GM19240 (cell line): ENCODE results near the gene PHACTR3.
A peak's percentile ranks its signal among the peaks of the same experiment; 100 is the strongest.

Experiments
- DNase-seq: peaks from one replicate; pipeline ENCODE4 v3.0.0; 2011; ENCODE audit warnings: low spot score; ENCODE audit not compliant: insufficient read length

PHACTR3 gene

DNA sequence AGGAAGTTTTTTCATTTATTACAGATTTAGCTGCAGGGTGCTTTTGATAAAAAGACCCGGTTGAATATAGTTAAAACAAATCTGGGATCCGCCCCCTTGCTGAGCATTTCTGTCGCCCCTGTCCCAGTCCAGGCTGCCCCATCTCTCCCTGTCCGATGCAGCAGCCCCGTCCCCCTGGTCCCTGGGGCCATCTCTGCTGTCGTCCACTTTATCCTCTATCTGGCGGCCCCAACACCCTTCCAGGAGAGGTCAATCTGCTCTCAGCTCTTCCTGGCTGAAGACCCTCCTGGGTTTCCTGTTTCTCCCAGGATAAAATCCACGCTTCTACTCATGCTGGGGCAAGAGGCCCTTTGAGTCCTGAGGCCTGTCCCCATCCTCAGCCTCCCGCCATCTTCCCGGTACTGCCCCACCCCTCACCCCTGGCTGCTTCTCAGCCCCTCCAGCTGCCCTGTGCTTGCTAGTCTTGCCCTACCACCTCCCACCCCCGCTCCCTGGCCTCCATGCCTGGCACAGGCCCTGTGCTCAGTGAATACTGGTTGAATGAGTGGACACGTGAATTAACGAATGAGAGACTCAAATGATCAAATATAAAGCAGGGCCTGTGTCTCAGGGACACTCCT is 16.0 kb upstream of the PHACTR3 start:
- DNase-seq: no peak

DNA sequence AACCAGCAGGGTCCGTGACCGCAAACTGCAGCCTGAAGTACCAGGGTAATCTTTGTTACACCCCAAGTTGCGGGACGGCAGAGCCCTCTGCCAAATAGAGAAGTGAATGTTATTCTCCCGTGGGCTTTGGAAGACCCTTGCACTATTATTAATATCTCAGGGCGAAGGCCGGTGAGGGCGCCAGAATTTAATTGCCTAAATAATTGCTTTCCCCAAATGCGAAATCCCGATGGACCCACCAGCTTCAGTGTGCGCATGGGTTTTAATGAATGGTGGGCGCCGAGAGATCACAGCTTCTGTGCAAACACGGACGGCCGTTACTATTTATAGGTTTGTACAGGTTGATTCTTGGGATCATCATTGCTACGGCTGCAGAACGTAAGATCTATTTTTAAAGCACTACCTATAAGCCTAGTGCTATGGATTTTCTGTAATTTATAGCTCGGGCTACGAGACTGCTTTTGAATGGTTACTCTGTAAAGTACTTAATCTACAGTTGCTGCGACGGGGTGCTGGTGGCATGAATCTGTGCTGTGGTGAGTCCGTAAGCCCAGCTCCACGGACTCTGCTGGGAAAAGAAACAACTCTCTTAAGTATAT is 15.2 kb upstream of the PHACTR3 start:
- DNase-seq: no peak

GRCh38 chr20:59591061-59591460 is 13.3 kb upstream of the PHACTR3 start:
- no peak for DNase-seq

DNA sequence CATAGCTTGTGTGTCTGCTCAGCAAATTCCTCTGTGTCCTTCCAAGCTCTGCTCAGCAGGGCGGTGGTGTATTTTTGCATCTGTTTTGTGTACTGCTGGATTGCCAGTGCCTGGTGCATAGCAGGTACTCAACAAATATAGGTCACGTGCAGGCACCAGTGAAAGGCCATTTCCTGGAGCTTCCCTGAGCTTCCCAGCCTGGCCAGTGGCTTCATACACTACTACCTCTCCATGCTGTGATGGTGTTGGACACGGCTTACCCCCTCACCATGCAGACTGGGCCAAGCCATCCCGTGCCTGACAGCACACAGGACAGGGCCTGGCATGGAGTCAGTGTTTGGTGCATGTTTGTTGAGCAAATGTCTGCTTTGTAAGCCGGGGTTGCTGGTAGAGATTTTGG is 7.7 kb upstream of the PHACTR3 start:
- DNase-seq: no peak

DNA sequence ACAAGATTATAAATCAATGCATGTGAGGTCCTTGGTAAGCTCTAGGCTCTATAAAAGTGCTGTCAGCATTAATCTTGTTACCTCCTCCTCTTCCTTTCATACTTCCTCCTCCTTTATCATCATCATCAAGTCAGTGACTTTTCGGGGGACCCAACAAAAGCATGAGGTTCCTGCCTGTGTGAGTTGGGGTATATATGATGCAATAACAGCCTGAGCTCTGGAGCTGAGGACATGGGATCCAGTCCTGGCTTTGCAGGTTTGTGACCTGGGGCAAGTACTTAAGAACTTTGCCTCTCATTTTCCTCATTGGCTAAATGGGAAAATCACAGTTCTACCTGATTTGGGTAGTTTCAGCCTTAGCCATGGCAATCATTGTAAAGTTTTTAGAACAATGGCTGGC is 7.1 kb upstream of the PHACTR3 start:
- DNase-seq: no peak

DNA sequence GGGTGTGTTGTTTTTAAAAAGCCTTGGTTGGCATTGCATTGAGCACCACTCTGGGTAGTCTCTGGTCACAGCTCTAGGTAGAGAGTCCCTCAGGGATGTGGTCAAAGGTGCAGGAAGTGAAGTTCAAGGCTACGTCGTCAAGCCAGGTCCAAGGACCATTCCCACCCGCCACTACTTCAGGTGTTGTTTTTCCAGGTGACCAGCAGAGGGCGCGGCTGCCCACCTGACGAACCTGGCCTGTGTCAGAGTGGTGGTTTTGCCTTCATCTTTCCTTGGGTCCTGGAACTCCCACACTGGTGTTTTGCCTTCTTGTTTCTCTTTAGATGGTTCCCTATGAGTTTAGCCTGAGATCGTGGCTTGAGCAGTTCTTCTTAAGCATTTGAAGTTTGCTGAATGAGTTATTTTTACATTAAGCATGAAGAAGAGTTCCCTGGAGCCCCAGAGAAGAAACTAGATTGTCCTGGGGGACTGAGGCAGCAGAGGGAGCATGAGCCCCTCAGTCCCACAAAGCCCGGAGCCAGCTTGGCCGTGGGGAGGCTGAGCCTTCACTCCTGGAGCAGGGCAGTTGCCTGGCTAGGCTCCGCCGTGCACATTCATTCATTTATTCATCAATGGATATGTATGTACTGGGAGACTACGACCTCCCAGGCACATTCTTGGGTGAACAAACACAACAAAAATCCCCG is 5.6 kb upstream of the PHACTR3 start:
- peak; percentile 80 for DNase-seq

- DNase-seq: no peak
Measured at GRCh38 chr20:59599941-59600340, 4.4 kb upstream of the PHACTR3 start.

- no peak for DNase-seq
Measured at GRCh38 chr20:59600472-59600871, 3.9 kb upstream of the PHACTR3 start.

DNA sequence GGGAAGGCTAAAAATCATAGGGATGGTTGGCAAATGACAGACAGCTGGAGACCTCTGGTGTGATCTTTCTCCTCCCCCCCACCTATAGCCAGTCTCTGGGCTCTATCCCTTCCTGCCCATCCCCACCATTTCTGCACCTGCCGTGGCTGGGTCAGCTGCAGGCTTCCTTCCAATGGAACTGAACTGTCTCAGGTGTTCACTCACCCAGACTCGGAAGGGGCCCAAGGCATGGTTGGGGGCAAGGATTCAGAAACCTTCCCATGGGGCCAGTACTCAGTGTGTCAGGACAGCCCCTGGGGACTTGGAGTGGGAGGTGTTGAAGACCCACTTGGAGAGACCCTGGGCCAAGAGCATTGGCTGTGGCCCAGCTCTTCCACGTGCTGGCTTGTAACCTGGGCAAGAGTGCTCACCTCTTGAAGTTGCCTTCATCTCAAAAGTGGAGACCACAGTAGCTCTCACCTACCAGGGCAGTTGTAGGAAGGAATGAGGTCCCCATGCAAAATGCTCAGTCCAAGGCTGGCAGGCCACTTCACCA is 1.7 kb upstream of the PHACTR3 start:
- no peak for DNase-seq

- DNase-seq: no peak
Measured at GRCh38 chr20:59603176-59603575, 1.2 kb upstream of the PHACTR3 start.

DNA sequence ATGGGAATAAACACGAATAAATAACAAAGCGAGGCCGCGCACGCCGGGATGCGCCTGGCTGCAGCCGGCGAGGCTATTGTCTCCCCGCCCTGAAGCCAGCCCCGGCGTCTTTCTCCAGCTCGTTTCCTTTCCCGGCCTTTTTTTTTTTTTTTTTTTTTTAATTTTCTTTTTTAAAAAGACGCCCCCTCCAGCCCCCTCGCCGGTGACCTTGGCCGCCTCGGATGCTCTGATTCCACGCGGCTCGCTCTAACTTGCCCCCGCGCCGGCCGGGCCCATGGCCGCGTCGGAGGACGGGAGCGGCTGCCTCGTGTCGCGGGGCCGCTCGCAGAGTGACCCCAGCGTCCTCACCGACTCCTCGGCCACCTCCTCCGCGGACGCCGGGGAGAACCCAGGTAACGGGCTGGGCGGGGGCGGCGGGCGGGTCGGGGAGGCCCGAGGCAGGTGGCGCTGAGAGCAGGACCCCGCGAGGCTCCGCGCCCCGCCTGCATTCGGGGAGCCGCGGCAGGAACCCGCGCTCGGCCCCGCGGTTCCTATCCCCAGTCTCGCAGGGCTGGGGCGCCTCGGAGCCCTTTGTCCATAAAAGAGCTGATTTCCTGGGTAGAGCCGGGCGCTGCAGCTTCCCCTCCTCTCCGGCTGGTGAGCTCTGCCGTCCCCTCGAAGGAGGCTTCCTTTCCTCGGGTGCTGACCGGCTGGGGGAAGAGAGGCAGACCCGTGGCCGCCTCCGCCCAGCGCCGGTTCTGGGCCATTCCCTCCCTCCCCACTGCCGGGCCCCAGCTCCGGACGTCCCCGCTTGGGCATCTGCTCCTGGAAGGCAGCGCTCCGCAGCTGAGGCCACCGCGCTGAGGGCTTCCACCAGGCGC is 631 bp downstream of the PHACTR3 start:
- no peak for DNase-seq

DNA sequence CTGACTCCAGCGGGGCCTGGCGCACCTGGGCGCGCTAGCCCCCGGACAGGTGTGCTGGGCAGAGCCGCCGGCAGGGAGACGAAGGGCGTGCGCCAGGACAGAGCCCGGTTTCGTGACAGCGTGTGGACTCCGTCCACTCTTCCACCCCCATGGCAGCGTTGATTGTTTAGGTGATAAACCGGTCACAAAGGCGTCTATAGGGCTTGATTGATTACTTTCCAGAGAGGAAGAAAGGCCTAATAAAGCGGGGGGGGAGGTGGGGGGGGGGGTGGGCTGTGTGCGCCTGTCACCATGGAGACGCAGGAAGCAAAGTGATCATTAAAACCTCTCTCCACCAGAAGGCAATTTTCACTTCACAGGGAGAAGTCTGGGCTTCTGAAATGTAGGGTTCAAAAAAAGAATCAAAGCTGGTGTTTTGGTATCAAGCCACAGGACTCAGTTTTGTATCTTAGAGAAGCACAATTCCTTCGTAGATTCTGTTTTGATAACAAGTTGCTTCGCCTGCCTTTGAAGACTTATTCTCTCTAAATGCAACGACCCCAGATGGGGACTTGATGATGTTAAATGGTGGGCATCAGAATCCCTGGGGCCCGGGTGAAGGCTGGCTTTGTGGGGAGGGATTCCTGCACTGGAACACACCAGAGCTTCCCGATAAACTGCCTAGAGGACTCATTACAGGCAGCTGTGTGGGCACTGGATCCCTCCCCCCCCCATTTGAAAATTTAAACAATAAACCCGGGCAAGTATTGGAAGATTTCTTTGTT is 1.4 kb downstream of the PHACTR3 start:
- DNase-seq: no peak

- DNase-seq: no peak
Measured at GRCh38 chr20:59606566-59606965, 2.2 kb downstream of the PHACTR3 start.

- no peak for DNase-seq
Measured at GRCh38 chr20:59608396-59608795, 4.1 kb downstream of the PHACTR3 start.

- DNase-seq: no peak
Measured at GRCh38 chr20:59608871-59609270, 4.5 kb downstream of the PHACTR3 start.

GRCh38 chr20:59611286-59611685 is 6.9 kb downstream of the PHACTR3 start:
- no peak for DNase-seq

GRCh38 chr20:59613861-59614260 is 9.5 kb downstream of the PHACTR3 start:
- no peak for DNase-seq

DNA sequence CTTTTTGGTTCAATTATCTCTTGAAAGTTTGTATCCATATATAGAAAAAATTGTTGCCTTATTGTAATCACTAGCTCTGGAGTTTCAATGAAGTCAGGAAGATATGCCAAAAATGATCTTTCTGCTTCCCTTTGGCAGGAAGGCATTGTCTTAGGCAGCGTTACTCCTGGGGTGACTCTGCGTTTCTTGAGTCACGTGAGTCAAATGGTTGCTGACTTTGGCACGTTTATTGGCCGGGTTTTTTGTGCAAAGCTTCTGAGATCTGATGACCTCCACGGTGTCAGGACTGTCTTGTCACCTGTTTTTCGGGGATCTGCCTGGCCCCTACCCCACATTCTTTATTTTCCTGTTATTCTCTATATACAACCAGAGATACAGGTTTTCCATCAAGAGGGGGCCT is 10.4 kb downstream of the PHACTR3 start:
- no peak for DNase-seq

- DNase-seq: no peak
Measured at GRCh38 chr20:59616306-59616705, 12.0 kb downstream of the PHACTR3 start.

- no peak for DNase-seq
Measured at GRCh38 chr20:59617221-59617620, 12.9 kb downstream of the PHACTR3 start.

DNA sequence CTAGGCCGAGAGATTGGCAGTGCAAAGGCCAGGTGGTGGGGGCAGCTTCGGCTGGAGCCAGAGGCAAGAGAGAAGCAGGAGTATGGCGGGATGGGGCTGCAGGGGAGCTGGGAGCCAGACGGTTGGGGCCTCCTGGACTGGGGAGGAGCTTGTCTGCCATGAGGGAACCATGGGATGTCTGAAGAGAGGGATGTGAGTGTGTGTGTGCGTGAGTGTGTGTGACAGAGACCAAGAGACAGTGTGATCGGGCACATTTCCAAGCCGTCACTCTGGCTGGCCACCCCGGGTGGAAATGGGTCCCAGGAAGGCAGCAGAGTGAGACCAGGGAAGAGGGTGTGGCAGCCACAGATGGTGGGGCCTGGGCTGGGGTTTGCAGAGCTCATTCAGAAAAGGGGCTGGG is 13.8 kb downstream of the PHACTR3 start:
- no peak for DNase-seq
